Activated T-helper 2 cell treated with anti-CD3 and anti-CD28 coated beads, Interferon-gamma antibody, Interleukin-2, Interleukin-4, amounts not matched to agents 10 μg/mL and 5 μg/mL and 100 μg/mL, durations not matched to agents 14 hours and 24 hours and 36 hours (primary cell): ENCODE data around the gene AP2A1. TPM values are rescaled to one million over a fixed set of nuclear protein-coding genes. Genes with fewer than 3 reads are reported as not detected.

ENCODE experiments used
- DNase-seq: peaks from one replicate; pipeline ENCODE4 v3.0.0; 2021; ENCODE audit warnings: low spot score
- H3K27ac Mint-ChIP-seq: one replicate; pipeline ENCODE4 v1.8.0; 2021; ENCODE audit warnings: mixed read lengths
- H3K27me3 Mint-ChIP-seq: one replicate; pipeline ENCODE4 v1.8.0; 2021; ENCODE audit warnings: low read depth, mixed read lengths
- H3K36me3 Mint-ChIP-seq: one replicate; pipeline ENCODE4 v1.8.0; 2021; ENCODE audit warnings: low read depth, mixed read lengths
- H3K4me1 Mint-ChIP-seq: one replicate; pipeline ENCODE4 v1.8.0; 2021; ENCODE audit warnings: low read depth, mixed read lengths
- H3K4me3 Mint-ChIP-seq: one replicate; pipeline ENCODE4 v1.8.0; 2021; ENCODE audit warnings: low read depth, mild to moderate bottlenecking, moderate library complexity, mixed read lengths
- H3K9me3 Mint-ChIP-seq: one replicate; pipeline ENCODE4 v1.8.0; 2021; ENCODE audit warnings: mixed read lengths
- intact Hi-C: fragments of 100-400 bp; cut with micrococcal nuclease; formaldehyde crosslinking; loops from one replicate; pipeline ENCODE4 v1.15.1; 2023
- total RNA-seq: library from RNA; stranded (reverse); gene quantifications from 2 replicates; pipeline ENCODE4 v1.2.3, GENCODE V29; 2022

AP2A1 gene
- total RNA-seq, 1 donor from 2014 or later: 61.9 TPM

- intact Hi-C loops: no loop called here
- no peak for DNase-seq
- Mint-ChIP-seq H3K27ac (no peak overlapping the region), H3K36me3 (peaks cover 27% of the 10 kb centered on the region), H3K4me3 (peak overlapping the region; percentile 52), H3K9me3 (peaks cover 4% of the 10 kb centered on the region), H3K27me3 (no peaks in the 10 kb centered on the region), H3K4me1 (peaks cover 25% of the 10 kb centered on the region)
These were observed 87.1 kb downstream of the AP2A1 start for GRCh38 chr19:49853852-49854377.

- H3K9me3 Mint-ChIP-seq: no peaks in the 10 kb centered on the region
- intact Hi-C loops: no loop called here
- no peak overlapping the region for H3K4me3 Mint-ChIP-seq
These were observed 87.8 kb downstream of the AP2A1 start for GRCh38 chr19:49854378-49855263.

GRCh38 chr19:49855277-49855675 is 88.5 kb downstream of the AP2A1 start:
- Mint-ChIP-seq H3K9me3 (no peaks in the 10 kb centered on the region), H3K27me3 (no peaks in the 10 kb centered on the region), H3K36me3 (peaks cover 22% of the 10 kb centered on the region), H3K4me3 (no peak overlapping the region), H3K4me1 (peaks cover 14% of the 10 kb centered on the region), H3K27ac (no peak overlapping the region)
- DNase-seq: no peak
- intact Hi-C loops: no loop called here

More at GRCh38 chr19:49854378-49855263, 87.8 kb downstream of the AP2A1 start:
- no peak for DNase-seq
- Mint-ChIP-seq H3K27ac (no peak overlapping the region), H3K36me3 (peaks cover 23% of the 10 kb centered on the region), H3K4me1 (peaks cover 21% of the 10 kb centered on the region), H3K27me3 (no peaks in the 10 kb centered on the region)

- peaks cover 14% of the 10 kb centered on the region for H3K4me1 Mint-ChIP-seq
- no peaks in the 10 kb centered on the region for H3K9me3 Mint-ChIP-seq
- no peak overlapping the region for H3K27ac Mint-ChIP-seq
- H3K4me3 Mint-ChIP-seq: no peak overlapping the region
- intact Hi-C loops: no loop called here
- DNase-seq: no peak
- H3K36me3 Mint-ChIP-seq: peaks cover 28% of the 10 kb centered on the region
- no peaks in the 10 kb centered on the region for H3K27me3 Mint-ChIP-seq
These were observed 89.1 kb downstream of the AP2A1 start for GRCh38 chr19:49855676-49856573.

- intact Hi-C loops: no loop called here
- H3K4me1 Mint-ChIP-seq: peaks cover 14% of the 10 kb centered on the region
- no peaks in the 10 kb centered on the region for H3K27me3 Mint-ChIP-seq
- H3K9me3 Mint-ChIP-seq: no peaks in the 10 kb centered on the region
- no peak overlapping the region for H3K27ac Mint-ChIP-seq
- no peak overlapping the region for H3K4me3 Mint-ChIP-seq
- H3K36me3 Mint-ChIP-seq: peaks cover 34% of the 10 kb centered on the region
- DNase-seq: no peak
These were observed 89.8 kb downstream of the AP2A1 start for GRCh38 chr19:49856574-49857021.

Other genes with a start within 250 kb of the AP2A1 start
- 3.2 and 3.8 TPM in 2 replicates for gene RCN3, start 239.0 kb upstream of the AP2A1 start, total RNA-seq
- 64.8 and 67.1 TPM in 2 replicates for gene NOSIP, start 186.4 kb upstream of the AP2A1 start, total RNA-seq
- gene PRRG2, start 185.7 kb upstream of the AP2A1 start, total RNA-seq: 0.83 and 0.84 TPM in 2 replicates
- 34.2 and 34.6 TPM in 2 replicates for gene PRR12, start 175.8 kb upstream of the AP2A1 start, total RNA-seq
- gene RRAS, start 126.9 kb upstream of the AP2A1 start, total RNA-seq: 4.9 and 6.2 TPM in 2 replicates
- gene SCAF1, start 124.8 kb upstream of the AP2A1 start, total RNA-seq: 64.6 and 69.5 TPM in 2 replicates
- gene IRF3, start 101.1 kb upstream of the AP2A1 start, total RNA-seq: 135 and 147 TPM in 2 replicates
- gene BCL2L12, start 101.1 kb upstream of the AP2A1 start, total RNA-seq: 66.2 and 72.7 TPM in 2 replicates
- gene PRMT1, start 89.7 kb upstream of the AP2A1 start, total RNA-seq: 431 TPM in 2 replicates
- gene ADM5, start 77.4 kb upstream of the AP2A1 start, total RNA-seq: 7.2 and 7.3 TPM in 2 replicates
- gene CPT1C, start 75.9 kb upstream of the AP2A1 start, total RNA-seq: 2.8 and 2.9 TPM in 2 replicates
- 2.0 and 2.3 TPM in 2 replicates for gene TSKS, start 3.7 kb upstream of the AP2A1 start, total RNA-seq
- gene FUZ, start 46.3 kb downstream of the AP2A1 start, total RNA-seq: 13.0 and 13.6 TPM in 2 replicates
- gene MED25, start 51.3 kb downstream of the AP2A1 start, total RNA-seq: 44.0 and 49.6 TPM in 2 replicates
- gene PTOV1, start 84.2 kb downstream of the AP2A1 start, total RNA-seq: 127 and 134 TPM in 2 replicates
- 111 and 117 TPM in 2 replicates for gene PNKP, start 100.6 kb downstream of the AP2A1 start, total RNA-seq
- gene AKT1S1, start 110.4 kb downstream of the AP2A1 start, total RNA-seq: 26.6 and 29.7 TPM in 2 replicates
- gene TBC1D17, start 110.7 kb downstream of the AP2A1 start, total RNA-seq: 40.0 and 42.3 TPM in 2 replicates
- 42.3 and 42.4 TPM in 2 replicates for gene IL4I1, start 129.9 kb downstream of the AP2A1 start, total RNA-seq
- 26.0 and 28.3 TPM in 2 replicates for gene ATF5, start 162.2 kb downstream of the AP2A1 start, total RNA-seq
- 170 and 178 TPM in 2 replicates for gene NUP62, start 162.5 kb downstream of the AP2A1 start, total RNA-seq
- gene SIGLEC11, start 194.2 kb downstream of the AP2A1 start, total RNA-seq: not detected in 2 replicates